GM12878 (cell line): ENCODE measurements around the gene TXLNB. TPM values are rescaled to one million over a fixed set of nuclear protein-coding genes. Genes with fewer than 3 reads are reported as not detected.

ENCODE experiments used
- BMI1 ChIP-seq: fragments of 450-650 bp; IDR thresholded peaks from 2 replicates; pipeline ENCODE4 v1.6.1; 2016; ENCODE audit warnings: mild to moderate bottlenecking, moderate library complexity, borderline replicate concordance
- CBX3 ChIP-seq: fragments of 200-600 bp; sonication (generic); IDR thresholded peaks from 2 replicates; pipeline ENCODE4 v1.6.1; 2016; ENCODE audit warnings: low read depth, borderline replicate concordance
- CHD4 ChIP-seq: fragments of 200-600 bp; sonication (generic); IDR thresholded peaks from 2 replicates; pipeline ENCODE4 v1.6.1; 2016; ENCODE audit warnings: mild to moderate bottlenecking
- CTCF ChIP-seq, 3 experiments: IDR thresholded peaks in 2 of 3; conservative IDR thresholded peaks in 1 of 3; 2 replicates each; pipeline ENCODE4 v1.5.1; 2011; ENCODE audit warnings: low read depth in 3 of 3, low read length in 3 of 3, mild to moderate bottlenecking in 3 of 3, control low read depth in 2 of 3, moderate library complexity in 2 of 3, inconsistent platforms in 1 of 3, mixed read lengths in 1 of 3; ENCODE audit not compliant: control insufficient read depth in 2 of 3, insufficient read depth in 1 of 3; ENCODE audit errors: extremely low read depth in 1 of 3
- DPF2 ChIP-seq: fragments of 450-650 bp; IDR thresholded peaks from 2 replicates; pipeline ENCODE4 v1.6.1; 2017; ENCODE audit warnings: mild to moderate bottlenecking
- EED ChIP-seq: sonication (generic); IDR thresholded peaks from 2 replicates; pipeline ENCODE4 v1.6.1; 2016; ENCODE audit warnings: antibody characterized with exemption, low read depth
- EP300 ChIP-seq, 2 experiments: fragments of 150-350 bp in 1 of 2; IDR thresholded peaks; 2 replicates each; pipeline ENCODE4 v1.6.1; 2011 to 2012; ENCODE audit warnings: low read depth in 2 of 2, low read length in 2 of 2, borderline replicate concordance in 1 of 2, improper control_type of control experiment in 1 of 2, inconsistent platforms in 1 of 2; ENCODE audit not compliant: control insufficient read depth in 1 of 2
- GABPA ChIP-seq: IDR thresholded peaks from 2 replicates; pipeline ENCODE4 v1.6.1; 2014; ENCODE audit warnings: antibody characterized with exemption, low read depth, mild to moderate bottlenecking, inconsistent platforms
- HCFC1 ChIP-seq: fragments of 150-350 bp; IDR thresholded peaks from 2 replicates; pipeline ENCODE4 v1.6.1; 2014; ENCODE audit warnings: low read length
- IKZF1 ChIP-seq: fragments of 450-650 bp; conservative IDR thresholded peaks from 2 replicates; pipeline ENCODE4 v1.6.1; 2017; ENCODE audit warnings: antibody characterized with exemption, mild to moderate bottlenecking
- IKZF2 ChIP-seq, 2 experiments: fragments of 450-650 bp; IDR thresholded peaks; 2 replicates each; pipeline ENCODE4 v1.6.1; 2017; ENCODE audit warnings: mild to moderate bottlenecking in 2 of 2, moderate library complexity in 2 of 2
- IRF4 ChIP-seq: IDR thresholded peaks from 2 replicates; pipeline ENCODE4 v1.6.1; 2011; ENCODE audit warnings: low read depth, low read length
- MTA2 ChIP-seq: fragments of 450-650 bp; IDR thresholded peaks from 2 replicates; pipeline ENCODE4 v1.6.1; 2016; ENCODE audit warnings: low read depth, mild to moderate bottlenecking, moderate library complexity
- NFIC ChIP-seq: IDR thresholded peaks from 2 replicates; pipeline ENCODE4 v1.6.1; 2012; ENCODE audit warnings: low read depth, mild to moderate bottlenecking, inconsistent platforms, low read length, moderate library complexity
- PKNOX1 ChIP-seq: fragments of 450-650 bp; IDR thresholded peaks from 2 replicates; pipeline ENCODE4 v1.6.1; 2016; ENCODE audit warnings: mild to moderate bottlenecking
- RAD51 ChIP-seq: fragments of 450-650 bp; IDR thresholded peaks from 2 replicates; pipeline ENCODE4 v1.6.1; 2016; ENCODE audit warnings: moderate library complexity, mild to moderate bottlenecking, inconsistent platforms
- RUNX3 ChIP-seq: IDR thresholded peaks from 2 replicates; pipeline ENCODE4 v1.6.1; 2012; ENCODE audit warnings: low read length, inconsistent platforms
- SMC3 ChIP-seq: IDR thresholded peaks from 2 replicates; pipeline ENCODE4 v1.6.1; 2011; ENCODE audit warnings: low read length, improper control_type of control experiment, borderline replicate concordance
- ZNF274 ChIP-seq: IDR thresholded peaks from one replicate; pipeline ENCODE4 v1.8.0; 2011; ENCODE audit not compliant: insufficient read length, insufficient read depth
- ZNF622 ChIP-seq: fragments of 450-650 bp; IDR thresholded peaks from 2 replicates; pipeline ENCODE4 v1.6.1; 2017; ENCODE audit warnings: mild to moderate bottlenecking, inconsistent platforms
- polyA plus RNA-seq, 11 experiments: library from polyadenylated mRNA; depleted of rRNA in 4 of 11; unstranded in 6 of 11; stranded (reverse) in 5 of 11; fragments of >200 nt; fragmentation: Nextera tagmentation in 4 of 11; fragmentation: Illumina TruSeq in 1 of 11; extraction: Ambion mirVana in 4 of 11; extraction: Trizol in 1 of 11; gene quantifications; 1 replicate in 1 of 11; 2 replicates in 10 of 11; pipeline versions ENCODE4 v1.2.1 to v1.2.3, GENCODE V29; 2011 to 2016; ENCODE audit warnings: inconsistent platforms in 2 of 11, missing spikeins in 2 of 11, low read depth in 1 of 11
- total RNA-seq, 4 experiments: library from RNA; depleted of rRNA in 3 of 4; stranded (reverse); fragments of >200 nt in 3 of 4; fragmentation: Illumina TruSeq in 1 of 4; extraction: Trizol in 1 of 4; gene quantifications; 2 replicates each; pipeline versions ENCODE4 v1.2.1 to v1.2.3, GENCODE V29; 2013 to 2021
- TF ChIP-seq, protein P1 (sequence below): IDR thresholded peaks from 2 replicates; pipeline ENCODE4 v1.6.1; 2012; ENCODE audit warnings: low read length, inconsistent platforms
- TF ChIP-seq, protein P2 (sequence below): fragments of 450-650 bp; conservative IDR thresholded peaks from 2 replicates; pipeline ENCODE4 v1.6.1; 2017; ENCODE audit warnings: mild to moderate bottlenecking, moderate library complexity

The TXLNB gene
- total and polyA plus RNA-seq, 10 of the 15 experiments (the other 5 are each of a cell fraction or from before 2014, with no cell fraction given) = 0.07 to 1.3 (median 0.22) TPM; not detected in 1

DNA sequence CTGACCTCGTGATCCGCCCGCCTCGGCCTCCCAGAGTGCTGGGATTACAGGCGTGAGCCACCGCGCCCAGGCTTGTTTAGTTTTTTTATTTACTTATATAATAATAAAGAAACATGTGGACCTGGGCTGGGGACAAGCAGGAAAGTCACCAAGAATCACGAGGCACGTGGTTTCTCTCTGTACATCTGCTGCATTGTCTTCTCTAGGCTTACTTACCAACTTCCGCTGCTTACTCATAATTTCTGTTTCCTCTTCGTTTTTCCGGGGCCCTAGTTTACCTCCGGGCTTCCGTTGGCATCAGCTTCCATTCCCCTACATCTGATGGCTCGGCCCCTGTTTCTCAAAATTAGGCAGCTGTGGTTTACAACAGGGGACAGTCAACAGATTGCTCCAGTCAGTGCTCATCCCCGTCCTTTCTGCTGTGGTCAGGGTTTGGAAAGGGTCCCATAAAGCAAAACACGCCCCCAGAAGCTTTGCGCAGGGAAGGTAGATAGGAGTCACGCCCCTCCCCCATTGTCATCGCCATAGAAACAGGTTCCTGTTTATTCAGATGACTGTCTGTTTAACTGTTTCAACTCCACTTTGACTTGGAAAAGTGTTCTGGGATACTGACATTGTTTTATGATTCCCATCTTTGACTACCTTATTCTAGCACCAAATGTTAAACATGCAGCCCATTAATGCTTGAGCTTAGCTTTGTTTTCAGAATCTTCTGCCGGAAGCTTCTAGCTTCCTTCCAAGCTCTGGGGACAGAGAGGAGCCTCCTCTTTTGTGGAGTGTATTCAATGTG lies 31.9 kb upstream of the TXLNB start (continued):
- TF ChIP-seq PKNOX1 (no peak), CHD4 (no peak), HCFC1 (no peak), MTA2 (peak; percentile 26; the same call in 1 of the 2 replicates), EED (0 out of 2 replicates have a peak, but pooled peaks have one; percentile 30), CTCF (IDR thresholded peaks at IDR 0.05 in 2 of 3, conservative IDR thresholded peaks at IDR 0.05 in 1 of 3; ENCODE audit: control insufficient read depth in 2 of 3, extremely low read depth in 1 of 3, insufficient read depth in 1 of 3, low read depth in 3 of 3, low read length in 3 of 3) (no peak), BMI1 (peak; percentile 55; the same call in 1 of the 2 replicates), IKZF1 (peak; percentile 66), RAD51 (no peak), EP300 (IDR thresholded peaks at IDR 0.05; ENCODE audit: borderline replicate concordance in 1 of 2, control insufficient read depth in 1 of 2, low read depth in 2 of 2, low read length in 2 of 2) (0 out of 4 replicates have a peak, but pooled peaks of 1 of the 2 experiments have one; percentile 38), ZNF622 (no peak), GABPA (peak; percentile 51; the same call in 1 of the 2 replicates), RUNX3 (peak; percentile 75), NFIC (0 out of 2 replicates have a peak, but pooled peaks have one; percentile 18), CBX3 (no peak), SMC3 (no peak), ZNF274 (no peak), IRF4 (no peak), DPF2 (peak; percentile 54; the same call in 1 of the 2 replicates), IKZF2 (IDR thresholded peaks at IDR 0.05) (peak; percentile 54 to 55; a peak in 3 of 4 replicates)
- TF ChIP-seq, protein P1, sequence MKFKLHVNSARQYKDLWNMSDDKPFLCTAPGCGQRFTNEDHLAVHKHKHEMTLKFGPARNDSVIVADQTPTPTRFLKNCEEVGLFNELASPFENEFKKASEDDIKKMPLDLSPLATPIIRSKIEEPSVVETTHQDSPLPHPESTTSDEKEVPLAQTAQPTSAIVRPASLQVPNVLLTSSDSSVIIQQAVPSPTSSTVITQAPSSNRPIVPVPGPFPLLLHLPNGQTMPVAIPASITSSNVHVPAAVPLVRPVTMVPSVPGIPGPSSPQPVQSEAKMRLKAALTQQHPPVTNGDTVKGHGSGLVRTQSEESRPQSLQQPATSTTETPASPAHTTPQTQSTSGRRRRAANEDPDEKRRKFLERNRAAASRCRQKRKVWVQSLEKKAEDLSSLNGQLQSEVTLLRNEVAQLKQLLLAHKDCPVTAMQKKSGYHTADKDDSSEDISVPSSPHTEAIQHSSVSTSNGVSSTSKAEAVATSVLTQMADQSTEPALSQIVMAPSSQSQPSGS = no peak
- TF ChIP-seq, protein P2, sequence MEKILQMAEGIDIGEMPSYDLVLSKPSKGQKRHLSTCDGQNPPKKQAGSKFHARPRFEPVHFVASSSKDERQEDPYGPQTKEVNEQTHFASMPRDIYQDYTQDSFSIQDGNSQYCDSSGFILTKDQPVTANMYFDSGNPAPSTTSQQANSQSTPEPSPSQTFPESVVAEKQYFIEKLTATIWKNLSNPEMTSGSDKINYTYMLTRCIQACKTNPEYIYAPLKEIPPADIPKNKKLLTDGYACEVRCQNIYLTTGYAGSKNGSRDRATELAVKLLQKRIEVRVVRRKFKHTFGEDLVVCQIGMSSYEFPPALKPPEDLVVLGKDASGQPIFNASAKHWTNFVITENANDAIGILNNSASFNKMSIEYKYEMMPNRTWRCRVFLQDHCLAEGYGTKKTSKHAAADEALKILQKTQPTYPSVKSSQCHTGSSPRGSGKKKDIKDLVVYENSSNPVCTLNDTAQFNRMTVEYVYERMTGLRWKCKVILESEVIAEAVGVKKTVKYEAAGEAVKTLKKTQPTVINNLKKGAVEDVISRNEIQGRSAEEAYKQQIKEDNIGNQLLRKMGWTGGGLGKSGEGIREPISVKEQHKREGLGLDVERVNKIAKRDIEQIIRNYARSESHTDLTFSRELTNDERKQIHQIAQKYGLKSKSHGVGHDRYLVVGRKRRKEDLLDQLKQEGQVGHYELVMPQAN = no peak
